Fibroblast of lung (primary cell): Measurements from ENCODE around the gene UST.

Source experiments
- CTCF ChIP-seq, 2 donors: IDR thresholded peaks in 1 of 2; conservative IDR thresholded peaks in 1 of 2; 1 replicate in 1 of 2; 2 replicates in 1 of 2; pipeline ENCODE4 v1.5.1; 2011 to 2012; ENCODE audit warnings: low read length in 2 of 2, control low read depth in 1 of 2, inconsistent platforms in 1 of 2, low read depth in 1 of 2, mild to moderate bottlenecking in 1 of 2
- EZH2 ChIP-seq: IDR thresholded peaks from 2 replicates; pipeline ENCODE4 v1.5.1; 2012; ENCODE audit warnings: low read length, control low read depth, mild to moderate bottlenecking; ENCODE audit errors: missing control alignments

DNA sequence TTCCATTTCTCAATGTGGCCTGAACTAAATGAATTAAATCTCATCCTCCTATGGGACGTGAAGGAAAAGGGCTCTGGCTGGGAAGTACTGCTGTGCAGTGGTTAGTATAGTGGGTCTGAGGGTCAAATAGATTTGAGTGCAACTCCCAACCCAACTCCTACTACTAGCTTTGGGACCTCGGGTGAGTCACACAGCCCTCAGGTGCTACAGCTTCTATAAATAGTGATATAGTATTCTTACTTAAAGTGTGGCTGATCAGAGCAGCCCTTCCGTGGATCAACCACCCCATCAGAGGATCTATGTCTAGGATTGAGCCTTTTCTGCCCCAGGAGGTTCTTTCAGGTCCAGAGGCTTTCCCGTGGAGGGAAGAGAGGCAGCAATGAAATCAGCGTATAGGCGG lies 904 bp upstream of the UST start:
- no peak for TF ChIP-seq CTCF (conservative IDR thresholded peaks at IDR 0.05 in 1 of 2, IDR thresholded peaks at IDR 0.05 in 1 of 2; ENCODE audit: low read depth in 1 of 2, low read length in 2 of 2)
- TF ChIP-seq EZH2 = no peak
